Neural cell (in vitro differentiated cells): Measurements from ENCODE around the gene TUBGCP2. TPM values are rescaled to one million over a fixed set of nuclear protein-coding genes. Genes with fewer than 3 reads are reported as not detected.

ENCODE experiments used
- H2AFZ ChIP-seq: fragments of 200-600, 300-800 bp; sonication (generic), shearing (Covaris generic); 2 replicates; pipeline ENCODE4 v1.6.0; 2014; ENCODE audit warnings: low read depth, mild to moderate bottlenecking, antibody characterized with exemption, low read length, moderate library complexity
- H3F3A ChIP-seq: fragments of 200-600 bp; shearing (Covaris generic); 2 replicates; pipeline ENCODE4 v1.6.1; 2016; ENCODE audit warnings: mild to moderate bottlenecking, moderate library complexity, mixed read lengths, antibody characterized with exemption, low read length; ENCODE audit not compliant: insufficient read depth, poor library complexity, severe bottlenecking
- H3K27ac ChIP-seq: fragments of 200-600, 300-800 bp; sonication (generic), shearing (Covaris generic); 2 replicates; pipeline ENCODE4 v1.5.1; 2014; ENCODE audit warnings: mild to moderate bottlenecking, low read length, moderate library complexity
- H3K27me3 ChIP-seq: fragments of 300-800, 200-600 bp; sonication (generic), shearing (Covaris generic); 2 replicates; pipeline ENCODE4 v1.6.0; 2014; ENCODE audit warnings: mild to moderate bottlenecking, low read depth, low read length, moderate library complexity; ENCODE audit not compliant: insufficient read depth
- H3K36me3 ChIP-seq: fragments of 300-800, 200-600 bp; sonication (generic), shearing (Covaris generic); 2 replicates; pipeline ENCODE4 v1.5.1; 2014; ENCODE audit warnings: mild to moderate bottlenecking, antibody characterized with exemption, low read length, moderate library complexity; ENCODE audit not compliant: insufficient read depth
- H3K4me2 ChIP-seq: fragments of 300-800, 200-600 bp; sonication (generic), shearing (Covaris generic); 2 replicates; pipeline ENCODE4 v1.6.0; 2014; ENCODE audit warnings: mild to moderate bottlenecking, low read length
- H3K4me3 ChIP-seq: fragments of 300-800, 200-600 bp; sonication (generic), shearing (Covaris generic); 2 replicates; pipeline ENCODE4 v1.5.1; 2014; ENCODE audit warnings: mild to moderate bottlenecking, low read length, moderate library complexity
- H3K79me2 ChIP-seq: fragments of 200-600 bp; shearing (Covaris generic); replicated peaks from 2 replicates; pipeline ENCODE4 v1.6.0; 2014; ENCODE audit warnings: mild to moderate bottlenecking, low read length, moderate library complexity; ENCODE audit not compliant: insufficient read depth
- H3K9ac ChIP-seq: fragments of 300-800, 200-600 bp; sonication (generic), shearing (Covaris generic); 2 replicates; pipeline ENCODE4 v1.6.1; 2016; ENCODE audit warnings: mild to moderate bottlenecking, low read length, mixed read lengths
- H3K9me2 ChIP-seq: fragments of 200-600 bp; shearing (Covaris generic); 2 replicates; pipeline ENCODE4 v1.6.1; 2016; ENCODE audit warnings: mild to moderate bottlenecking, low read length, mixed read lengths; ENCODE audit not compliant: insufficient read depth
- H3K9me3 ChIP-seq: fragments of 200-600, 300-800 bp; sonication (generic), shearing (Covaris generic); 2 replicates; pipeline ENCODE4 v1.6.1; 2016; ENCODE audit warnings: mild to moderate bottlenecking, mixed run types, low read length, moderate library complexity, mixed read lengths
- H4K20me1 ChIP-seq: fragments of 200-600 bp; shearing (Covaris generic); 2 replicates; pipeline ENCODE4 v1.6.1; 2016; ENCODE audit warnings: mild to moderate bottlenecking, mixed run types; ENCODE audit not compliant: insufficient read depth
- EZH2 ChIP-seq: fragments of 200-600, 300-800 bp; shearing (Covaris generic), sonication (generic); IDR thresholded peaks from 2 replicates; pipeline ENCODE4 v1.6.1; 2014; ENCODE audit warnings: antibody characterized with exemption, low read length, borderline replicate concordance, mild to moderate bottlenecking; ENCODE audit not compliant: insufficient read depth, poor library complexity, severe bottlenecking
- MXI1 ChIP-seq: fragments of 450-650 bp; conservative IDR thresholded peaks from 2 replicates; pipeline ENCODE4 v1.6.1; 2014; ENCODE audit warnings: antibody characterized with exemption, mild to moderate bottlenecking; ENCODE audit not compliant: poor library complexity, severe bottlenecking
- POLR2AphosphoS5 ChIP-seq: IDR thresholded peaks from 2 replicates; pipeline ENCODE4 v1.6.1; 2012
- RAD21 ChIP-seq: fragments of 450-650 bp; conservative IDR thresholded peaks from 2 replicates; pipeline ENCODE4 v1.6.1; 2014; ENCODE audit warnings: antibody characterized with exemption, mild to moderate bottlenecking, moderate library complexity
- REST ChIP-seq: IDR thresholded peaks from 2 replicates; pipeline ENCODE4 v1.6.1; 2012; ENCODE audit warnings: borderline replicate concordance
- SMC3 ChIP-seq: fragments of 450-650 bp; conservative IDR thresholded peaks from 2 replicates; pipeline ENCODE4 v1.6.1; 2014; ENCODE audit warnings: antibody characterized with exemption, mild to moderate bottlenecking, moderate library complexity; ENCODE audit not compliant: poor library complexity
- TAF1 ChIP-seq: IDR thresholded peaks from 2 replicates; pipeline ENCODE4 v1.6.1; 2012; ENCODE audit warnings: low read depth
- polyA plus RNA-seq: library from polyadenylated mRNA; depleted of rRNA; stranded (reverse); fragments of >200 nt; gene quantifications from 2 replicates; pipeline ENCODE4 v1.2.3, GENCODE V29; 2014

Gene TUBGCP2
- polyA plus RNA-seq, 1 donor from 2014 or later, result 34.5 TPM

GRCh38 chr10:133312016-133312768, 3.5 kb upstream of the TUBGCP2 start:
- H2AFZ ChIP-seq, result no peak overlapping the region
- no peak overlapping the region for H3K27ac ChIP-seq
- H3K27me3 ChIP-seq, result no peaks in the 10 kb centered on the region
- no peak overlapping the region for H3K4me2 ChIP-seq
- no peaks in the 10 kb centered on the region for H3K36me3 ChIP-seq
- H4K20me1 ChIP-seq, result no peaks in the 10 kb centered on the region
- H3K9me3 ChIP-seq, result no peaks in the 10 kb centered on the region
- TF ChIP-seq REST, result no peak
- TF ChIP-seq MXI1, result no peak
- H3K4me3 ChIP-seq, result no peak overlapping the region
- peaks cover 9% of the 10 kb centered on the region for H3K79me2 ChIP-seq
- no peak overlapping the region for H3K9ac ChIP-seq
- no peaks in the 10 kb centered on the region for H3K9me2 ChIP-seq
- H3F3A ChIP-seq, result no peaks in the 10 kb centered on the region

DNA sequence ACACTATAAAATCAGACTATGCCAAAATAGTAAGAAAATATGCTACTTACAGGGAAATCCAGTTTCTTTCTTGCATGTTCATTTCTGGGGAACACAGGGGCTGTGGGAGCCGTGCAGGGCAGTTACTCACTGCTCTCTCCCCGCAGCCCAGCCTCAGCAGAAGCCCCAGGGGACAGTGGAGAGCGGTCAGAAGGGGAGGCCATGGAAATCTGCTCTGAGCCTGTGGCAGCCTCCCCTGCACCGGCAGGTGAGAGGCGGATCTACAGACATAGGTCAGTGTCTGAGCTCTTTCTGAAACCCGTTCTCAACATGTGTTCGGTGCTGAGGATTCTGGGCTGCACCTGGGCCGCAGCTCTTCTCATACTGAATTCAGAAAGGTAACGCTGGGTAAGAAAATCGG, 2.9 kb upstream of the TUBGCP2 start:
- Histone ChIP-seq H3F3A (no peaks in the 10 kb centered on the region), H2AFZ (no peak overlapping the region), H3K27me3 (no peaks in the 10 kb centered on the region), H3K36me3 (no peaks in the 10 kb centered on the region), H3K9ac (no peak overlapping the region), H3K9me3 (no peaks in the 10 kb centered on the region), H3K27ac (no peak overlapping the region), H3K79me2 (peaks cover 15% of the 10 kb centered on the region), H3K4me2 (no peak overlapping the region), H3K9me2 (no peaks in the 10 kb centered on the region), H4K20me1 (no peaks in the 10 kb centered on the region), H3K4me3 (no peak overlapping the region)
- no peak for TF ChIP-seq SMC3
- TF ChIP-seq POLR2AphosphoS5, result no peak
- no peak for TF ChIP-seq TAF1
- no peak for TF ChIP-seq REST
- no peak for TF ChIP-seq EZH2
- TF ChIP-seq MXI1, result no peak
- no peak for TF ChIP-seq RAD21
